ENCODE measurements around the gene KLHL8.

KLHL8 gene

GRCh38 chr4:87188048-87188447 lies 32.4 kb downstream of the KLHL8 start:
- Histone ChIP-seq H3K36me3 (ENCODE audit: low read depth) (no peaks in the 10 kb centered on the region), H3K4me3 (ENCODE audit: severe bottlenecking) (no peak overlapping the region), H3K27ac (ENCODE audit: poor library complexity, severe bottlenecking) (no peak overlapping the region), H3K27me3 (ENCODE audit: insufficient read depth, poor library complexity, severe bottlenecking) (no peaks in the 10 kb centered on the region), H3K9me3 (ENCODE audit: severe bottlenecking) (no peaks in the 10 kb centered on the region), H3K4me1 (ENCODE audit: insufficient read depth, poor library complexity, severe bottlenecking) (peaks cover 10% of the 10 kb centered on the region)
- DNase-seq (ENCODE audit: low spot score), result no peak
- ATAC-seq (ENCODE audit: low read depth), result peak; percentile 35; the same call in 1 of the 3 replicates
- TF ChIP-seq, protein P1, sequence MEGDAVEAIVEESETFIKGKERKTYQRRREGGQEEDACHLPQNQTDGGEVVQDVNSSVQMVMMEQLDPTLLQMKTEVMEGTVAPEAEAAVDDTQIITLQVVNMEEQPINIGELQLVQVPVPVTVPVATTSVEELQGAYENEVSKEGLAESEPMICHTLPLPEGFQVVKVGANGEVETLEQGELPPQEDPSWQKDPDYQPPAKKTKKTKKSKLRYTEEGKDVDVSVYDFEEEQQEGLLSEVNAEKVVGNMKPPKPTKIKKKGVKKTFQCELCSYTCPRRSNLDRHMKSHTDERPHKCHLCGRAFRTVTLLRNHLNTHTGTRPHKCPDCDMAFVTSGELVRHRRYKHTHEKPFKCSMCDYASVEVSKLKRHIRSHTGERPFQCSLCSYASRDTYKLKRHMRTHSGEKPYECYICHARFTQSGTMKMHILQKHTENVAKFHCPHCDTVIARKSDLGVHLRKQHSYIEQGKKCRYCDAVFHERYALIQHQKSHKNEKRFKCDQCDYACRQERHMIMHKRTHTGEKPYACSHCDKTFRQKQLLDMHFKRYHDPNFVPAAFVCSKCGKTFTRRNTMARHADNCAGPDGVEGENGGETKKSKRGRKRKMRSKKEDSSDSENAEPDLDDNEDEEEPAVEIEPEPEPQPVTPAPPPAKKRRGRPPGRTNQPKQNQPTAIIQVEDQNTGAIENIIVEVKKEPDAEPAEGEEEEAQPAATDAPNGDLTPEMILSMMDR (IDR thresholded peaks at IDR 0.05; ENCODE audit: poor library complexity, severe bottlenecking), result no peak

DNA sequence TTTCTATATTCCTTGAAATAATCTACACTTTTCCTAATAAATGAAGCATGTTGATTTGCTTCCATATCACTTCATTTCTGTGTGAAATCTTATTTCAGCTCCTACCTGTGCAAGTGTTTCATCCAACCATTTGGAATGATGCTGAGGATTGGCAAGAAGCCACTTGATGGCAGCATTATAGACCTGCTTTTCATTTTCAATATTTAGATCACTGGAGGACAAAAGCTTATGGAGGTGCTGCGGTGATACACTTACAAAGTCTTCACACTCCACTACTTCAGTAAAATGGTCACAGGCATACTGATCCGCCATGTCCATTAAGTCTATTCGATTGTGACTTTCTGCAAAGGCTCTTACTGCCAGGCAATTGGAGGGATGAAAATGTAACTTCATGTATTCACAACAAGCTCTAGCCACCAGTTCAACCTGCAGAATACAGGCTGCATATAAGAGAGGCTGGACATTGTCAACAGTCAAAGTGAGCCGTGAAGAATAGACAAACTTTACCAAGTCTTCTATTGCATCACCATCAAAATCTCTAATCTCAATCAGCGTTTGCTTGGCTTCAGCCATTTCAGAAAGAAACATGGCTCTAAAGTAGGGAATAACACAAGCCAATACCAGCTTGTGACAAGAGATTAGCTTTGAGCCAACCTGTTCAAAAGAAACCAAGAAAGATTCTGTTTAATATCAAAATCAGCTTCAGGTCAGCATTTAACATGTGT lies 35.1 kb downstream of the KLHL8 start:
- Histone ChIP-seq H3K9me3 (ENCODE audit: severe bottlenecking) (no peaks in the 10 kb centered on the region), H3K4me3 (ENCODE audit: severe bottlenecking) (no peak overlapping the region), H3K36me3 (ENCODE audit: low read depth) (no peaks in the 10 kb centered on the region), H3K27ac (ENCODE audit: poor library complexity, severe bottlenecking) (no peak overlapping the region), H3K4me1 (ENCODE audit: insufficient read depth, poor library complexity, severe bottlenecking) (peaks cover 10% of the 10 kb centered on the region), H3K27me3 (ENCODE audit: insufficient read depth, poor library complexity, severe bottlenecking) (no peaks in the 10 kb centered on the region)
- DNase-seq (ENCODE audit: low spot score) (no peak), ATAC-seq (ENCODE audit: low read depth) (no peak)
- TF ChIP-seq, protein P1 (IDR thresholded peaks at IDR 0.05; ENCODE audit: poor library complexity, severe bottlenecking), result no peak

DNA sequence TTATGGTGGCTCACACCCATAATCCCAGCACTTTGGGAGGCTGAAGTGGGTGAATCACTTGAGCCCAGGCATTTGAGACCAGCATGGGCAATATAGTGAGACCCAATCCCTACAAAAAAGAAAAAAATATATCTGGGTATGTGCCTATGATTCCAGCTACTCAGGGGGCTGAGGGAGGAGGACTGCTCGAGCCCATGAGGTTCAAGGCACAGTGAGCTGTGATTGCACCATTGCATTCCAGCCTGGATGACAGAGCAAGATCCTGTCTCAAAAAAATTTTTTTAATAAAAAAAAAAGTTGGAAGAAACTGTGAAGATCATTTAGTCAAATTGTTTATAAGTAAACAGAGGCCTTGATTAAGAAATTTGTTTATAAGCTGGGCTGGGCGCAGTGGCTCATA lies 39.7 kb downstream of the KLHL8 start:
- no peak for ATAC-seq (ENCODE audit: low read depth)
- H3K27ac ChIP-seq (ENCODE audit: poor library complexity, severe bottlenecking), result no peak overlapping the region
- H3K4me3 ChIP-seq (ENCODE audit: severe bottlenecking), result no peak overlapping the region
- no peaks in the 10 kb centered on the region for H3K9me3 ChIP-seq (ENCODE audit: severe bottlenecking)
- TF ChIP-seq, protein P1 (IDR thresholded peaks at IDR 0.05; ENCODE audit: poor library complexity, severe bottlenecking), result no peak
- DNase-seq (ENCODE audit: low spot score), result no peak
- H3K27me3 ChIP-seq (ENCODE audit: insufficient read depth, poor library complexity, severe bottlenecking), result no peaks in the 10 kb centered on the region
- peaks cover 8% of the 10 kb centered on the region for H3K36me3 ChIP-seq (ENCODE audit: low read depth)
- no peaks in the 10 kb centered on the region for H3K4me1 ChIP-seq (ENCODE audit: insufficient read depth, poor library complexity, severe bottlenecking)

GRCh38 chr4:87179751-87180150 lies 40.7 kb downstream of the KLHL8 start:
- H3K36me3 ChIP-seq (ENCODE audit: low read depth), result peaks cover 8% of the 10 kb centered on the region
- DNase-seq (ENCODE audit: low spot score) (no peak), ATAC-seq (ENCODE audit: low read depth) (no peak)
- TF ChIP-seq, protein P1 (IDR thresholded peaks at IDR 0.05; ENCODE audit: poor library complexity, severe bottlenecking), result no peak
- H3K27ac ChIP-seq (ENCODE audit: poor library complexity, severe bottlenecking), result no peak overlapping the region
- no peaks in the 10 kb centered on the region for H3K9me3 ChIP-seq (ENCODE audit: severe bottlenecking)
- no peak overlapping the region for H3K4me3 ChIP-seq (ENCODE audit: severe bottlenecking)
- H3K27me3 ChIP-seq (ENCODE audit: insufficient read depth, poor library complexity, severe bottlenecking), result no peaks in the 10 kb centered on the region
- no peaks in the 10 kb centered on the region for H3K4me1 ChIP-seq (ENCODE audit: insufficient read depth, poor library complexity, severe bottlenecking)

DNA sequence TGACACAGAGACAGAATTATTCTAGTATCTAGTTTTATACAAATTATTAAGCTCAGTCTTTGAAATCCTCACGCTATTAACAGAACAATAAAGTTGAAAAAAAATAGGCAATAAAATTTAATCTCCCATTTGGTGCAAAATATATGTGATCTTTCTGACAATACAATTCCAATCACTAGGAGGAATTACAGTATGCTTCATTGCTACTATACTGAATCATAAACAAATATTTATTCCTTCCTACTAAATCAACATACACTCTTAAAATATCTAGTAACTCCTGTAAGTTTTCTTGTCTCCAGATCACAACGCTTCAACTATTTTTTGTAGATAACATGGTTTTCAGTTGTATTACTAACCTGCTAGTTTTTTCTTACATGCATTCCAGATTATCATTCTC lies 45.7 kb downstream of the KLHL8 start:
- ATAC-seq (ENCODE audit: low read depth) (no peak), DNase-seq (ENCODE audit: low spot score) (no peak)
- TF ChIP-seq, protein P1 (IDR thresholded peaks at IDR 0.05; ENCODE audit: poor library complexity, severe bottlenecking), result no peak
- Histone ChIP-seq H3K4me1 (ENCODE audit: insufficient read depth, poor library complexity, severe bottlenecking) (no peaks in the 10 kb centered on the region), H3K36me3 (ENCODE audit: low read depth) (peaks cover 13% of the 10 kb centered on the region), H3K27ac (ENCODE audit: poor library complexity, severe bottlenecking) (no peak overlapping the region), H3K9me3 (ENCODE audit: severe bottlenecking) (no peaks in the 10 kb centered on the region), H3K27me3 (ENCODE audit: insufficient read depth, poor library complexity, severe bottlenecking) (no peaks in the 10 kb centered on the region), H3K4me3 (ENCODE audit: severe bottlenecking) (no peak overlapping the region)
